Posterior vena cava (tissue), 2 donors: ENCODE measurements around the gene SPEN. TPM values are rescaled to one million over a fixed set of nuclear protein-coding genes. Genes with fewer than 3 reads are reported as not detected.
"Not testable (repeated sequence)": the region's sequence is repeated elsewhere in the genome, so short reads cannot be mapped to it uniquely, and the experiment has no call there.

Source experiments
- DNase-seq: peaks from one replicate; pipeline ENCODE4 v3.0.0-alpha.2; 2020; ENCODE audit warnings: low spot score
- intact Hi-C, 2 donors: fragments of 100-400 bp; cut with DNase I; formaldehyde crosslinking; loops; one replicate each; pipeline versions ENCODE4 v1.14.1 to v1.14.2; 2022 to 2023
- long read RNA-seq, 2 donors: library from polyadenylated mRNA; unstranded; transcript quantifications; one replicate each; pipeline ENCODE4 v2.0.0, GENCODE V29; 2020 to 2021
- total RNA-seq, 2 donors: library from RNA; stranded (reverse); fragmentation: NEBNext Ultra II Directional; extraction: Animal tissue kit (Norgen Biotek cat#: 25700); gene quantifications; one replicate each; pipeline ENCODE4 v1.2.1, GENCODE V29; 2021
- donor health status: DM: yes; HTN: yes; CAD: no.
- donor health status: DM: yes; HTN: yes; CAD: no.

Gene SPEN
- 10 to 100 TPM; 59.9 to 68.5 TPM for total RNA-seq
- long read RNA-seq, donor 1, partial matches to known transcripts = 14 of 23 reads
- long read RNA-seq, donor 1, other reads (novel, unspliced or antisense) = 8 of 23 reads
- long read RNA-seq, donor 2, partial matches to known transcripts = 7 of 13 reads
- long read RNA-seq, donor 2, other reads (novel, unspliced or antisense) = 6 of 13 reads

GRCh38 chr1:15847100-15847892 is at the start of gene SPEN:
SPEN (plus strand) TSS chr1:15847707; CDS start chr1:15848068, 361 bp downstream.
- intact Hi-C loops = loop anchor here in 1 of 2 donors (5.0 to 10.0 kb wide), 2 partner anchors 40 to 52 kb away; no protein-coding TSS in a partner anchor
- peak; percentile 100 for DNase-seq

- intact Hi-C loops = loop anchor here in 1 of 2 donors (10.0 kb wide), 2 partner anchors 46 to 86 kb away; partner anchors contain the start of gene SPEN
- DNase-seq = peak; percentile 95
These were observed 48.3 kb upstream of the SPEN start for GRCh38 chr1:15799004-15799867.

- intact Hi-C loops = loop anchor here (5.0 to 10.0 kb wide), 3 partner anchors 45 to 157 kb away; partner anchors contain the start of gene SPEN (in 1 of the 2)
- DNase-seq = no peak
These were observed 47.3 kb upstream of the SPEN start for GRCh38 chr1:15799928-15800835.

GRCh38 chr1:15802234-15802965 is 45.1 kb upstream of the SPEN start:
- DNase-seq = no peak
- intact Hi-C loops = loop anchor here in 1 of 2 donors (5.0 kb wide), 1 partner anchor 155 kb away; no protein-coding TSS in a partner anchor

GRCh38 chr1:15803380-15803779 is 44.1 kb upstream of the SPEN start:
- DNase-seq = no peak
- intact Hi-C loops = loop anchor here in 1 of 2 donors (5.0 kb wide), 1 partner anchor 154 kb away; no protein-coding TSS in a partner anchor

DNA sequence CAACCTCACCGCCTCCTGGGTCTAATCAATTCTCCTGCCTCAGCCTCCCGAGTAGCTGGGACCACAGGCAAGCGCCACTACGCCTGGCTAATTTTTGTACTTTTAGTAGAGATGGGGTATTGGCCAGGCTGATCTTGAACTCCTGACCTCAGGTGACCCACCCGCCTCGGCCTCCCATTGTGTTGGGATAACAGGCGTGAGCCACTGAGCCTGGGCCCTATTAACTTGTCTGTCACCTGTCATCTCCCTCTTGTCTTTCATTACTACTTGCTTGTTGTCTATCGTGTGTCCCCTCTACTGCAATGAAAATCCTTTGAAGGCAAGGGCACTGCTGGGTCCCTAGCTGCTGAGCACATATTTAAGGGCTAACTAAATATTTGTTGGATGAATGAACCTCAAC is 43.4 kb upstream of the SPEN start:
- intact Hi-C loops = loop anchor here in 1 of 2 donors (5.0 kb wide), 1 partner anchor 153 kb away; no protein-coding TSS in a partner anchor
- no peak for DNase-seq

- intact Hi-C loops = no loop called here
- no peak for DNase-seq
These were observed 40.4 kb upstream of the SPEN start for GRCh38 chr1:15807121-15807520.

- intact Hi-C loops, DNase-seq: not testable (repeated sequence)
These were observed 40.0 kb upstream of the SPEN start, which contains the start of gene UQCRHL for GRCh38 chr1:15807549-15807948. UQCRHL (minus strand) TSS chr1:15807649; CDS start chr1:15807649, 0 bp downstream.

DNA sequence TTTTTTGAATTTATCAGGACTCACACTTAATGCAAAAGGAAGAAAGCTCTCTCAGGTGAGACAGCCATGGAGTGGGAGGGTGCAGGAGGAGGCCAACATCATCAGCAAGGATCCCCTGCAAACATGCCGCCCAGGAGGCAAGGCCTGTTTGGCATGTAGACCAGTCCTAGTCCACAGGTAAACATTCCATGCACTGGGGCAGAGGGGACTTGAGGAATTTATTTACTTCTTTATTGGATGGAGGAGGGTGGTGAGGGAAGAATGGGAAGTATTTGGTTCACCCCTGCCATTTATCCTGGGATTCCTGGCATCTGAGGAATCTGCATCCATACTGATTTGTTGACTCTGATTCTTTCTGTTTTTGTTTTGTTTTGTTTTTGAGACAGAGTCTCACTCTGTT is 38.6 kb upstream of the SPEN start:
- intact Hi-C loops = no loop called here
- no peak for DNase-seq

DNA sequence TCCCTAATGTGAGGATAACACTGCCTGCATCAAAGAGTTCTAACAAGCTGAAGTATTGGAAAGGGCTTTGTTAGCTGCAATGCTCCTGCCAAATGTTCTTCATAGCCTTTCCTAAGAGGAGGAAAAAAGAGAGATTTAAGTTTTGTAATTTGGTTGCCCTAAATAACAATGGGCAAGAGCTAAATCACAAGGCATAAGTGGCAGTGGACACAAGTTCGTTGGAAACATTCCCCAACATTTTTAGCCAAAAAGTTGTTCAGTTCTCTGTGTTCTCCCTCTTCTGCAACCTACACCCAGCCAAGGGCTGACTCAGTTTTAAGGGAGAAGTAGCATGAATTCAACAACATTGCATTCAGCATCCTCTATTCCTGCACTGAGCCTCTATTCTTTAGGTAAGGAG is 37.4 kb upstream of the SPEN start:
- intact Hi-C loops = no loop called here
- no peak for DNase-seq

GRCh38 chr1:15816674-15817073 is 30.8 kb upstream of the SPEN start:
- intact Hi-C loops = no loop called here

DNA sequence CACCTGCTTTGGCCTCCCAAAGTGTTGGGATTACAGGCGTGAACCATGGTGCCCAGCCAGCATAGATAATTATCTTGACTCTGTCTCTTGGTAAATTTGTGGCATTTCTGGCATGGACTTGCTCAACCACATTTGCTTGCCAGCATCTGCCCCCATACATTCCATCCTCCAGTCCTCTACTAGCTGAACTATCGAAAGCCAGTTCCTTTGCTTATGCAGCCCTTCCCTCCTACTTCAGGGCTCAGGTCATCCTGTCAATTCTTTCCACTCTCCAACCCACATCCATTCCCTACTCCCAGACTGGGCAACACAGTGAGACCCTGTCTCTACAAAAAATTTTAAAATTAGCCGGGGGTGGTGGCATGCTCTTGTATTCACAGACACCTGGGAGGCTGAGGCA is 27.0 kb upstream of the SPEN start:
- DNase-seq = peak; percentile 12
- intact Hi-C loops = no loop called here

More at GRCh38 chr1:15816674-15817073, 30.8 kb upstream of the SPEN start:
- no peak for DNase-seq

- no peak for DNase-seq
- intact Hi-C loops = no loop called here
These were observed 21.7 kb upstream of the SPEN start for GRCh38 chr1:15825800-15826199.

DNA sequence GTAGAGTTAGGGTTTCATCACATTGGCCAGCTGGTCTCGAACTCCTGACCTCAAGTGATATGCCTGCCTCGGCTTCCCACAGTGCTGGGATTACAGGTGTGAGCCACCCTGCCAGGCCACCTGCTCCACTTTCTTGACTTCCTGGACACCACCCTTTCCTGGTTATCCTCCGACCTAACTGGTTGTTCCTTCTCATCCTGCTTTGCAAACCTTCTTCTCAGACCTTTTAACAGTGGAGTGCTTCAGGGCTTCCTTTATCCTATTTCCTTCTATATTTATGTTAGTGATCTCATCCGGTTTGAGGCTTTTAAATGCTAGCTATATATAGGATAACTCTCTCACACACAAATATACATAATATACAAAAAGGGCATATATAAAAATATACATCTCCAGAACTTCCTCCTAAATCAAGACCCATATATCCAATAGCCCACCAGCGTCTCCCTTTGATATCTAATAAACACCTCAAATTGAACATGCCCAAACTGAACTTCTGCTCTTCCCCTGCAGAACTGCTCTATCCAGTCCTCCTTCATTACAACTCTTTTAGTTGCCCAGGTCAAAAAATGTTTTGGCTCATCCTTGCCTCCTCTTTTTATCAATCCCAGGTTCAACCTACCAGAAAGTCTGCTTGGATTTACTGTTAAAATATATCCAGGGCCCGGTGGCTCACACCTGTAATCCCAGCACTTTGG is 20.5 kb upstream of the SPEN start:
- intact Hi-C loops = no loop called here
- no peak for DNase-seq

- intact Hi-C loops, DNase-seq: not testable (repeated sequence)
These were observed 19.9 kb upstream of the SPEN start for GRCh38 chr1:15827567-15827966.

DNA sequence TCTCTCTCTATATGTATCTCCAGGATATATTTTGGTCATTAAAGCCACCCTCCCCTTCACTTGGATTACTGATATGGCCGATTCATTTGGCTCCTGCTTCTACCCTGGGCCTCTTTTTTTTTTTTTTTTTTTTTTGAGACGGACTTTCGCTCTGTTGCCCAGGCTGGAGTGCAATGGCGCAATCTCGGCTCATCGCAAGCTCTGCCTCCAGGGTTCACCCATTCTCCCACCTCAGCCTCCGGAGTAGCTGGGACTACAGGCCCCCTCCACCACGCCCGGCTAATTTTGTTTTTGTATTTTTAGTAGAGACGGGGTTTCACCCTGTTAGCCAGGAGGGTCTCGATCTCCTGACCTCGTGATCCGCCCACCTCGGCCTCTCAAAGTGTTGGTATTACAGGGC is 18.6 kb upstream of the SPEN start:
- DNase-seq, intact Hi-C loops: not testable (repeated sequence)

DNA sequence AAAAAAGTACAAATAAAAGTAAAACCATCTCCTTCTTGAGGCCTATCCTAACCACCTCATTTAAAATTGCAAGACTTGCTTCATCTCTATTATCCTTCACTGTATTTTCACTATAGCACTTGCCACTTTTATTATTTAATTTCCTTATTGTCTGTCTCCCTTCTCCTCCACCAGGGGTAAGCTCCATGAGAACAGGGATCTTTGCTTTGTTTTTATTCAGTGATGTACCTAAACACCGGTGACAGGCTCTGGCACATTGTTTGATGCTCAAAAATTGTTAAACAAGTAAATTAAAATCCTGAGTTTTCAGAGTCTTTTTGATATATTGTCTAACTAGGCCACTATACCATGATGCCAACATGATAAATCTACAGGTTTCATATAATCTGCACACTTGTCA is 17.2 kb upstream of the SPEN start:
- intact Hi-C loops = loop anchor here in 1 of 2 donors (10.0 kb wide), 1 partner anchor 945 kb away; no protein-coding TSS in a partner anchor
- no peak for DNase-seq
